HepG2 (cell line): ENCODE measurements around the gene PIN4. TPM values are rescaled to one million over a fixed set of nuclear protein-coding genes. Genes with fewer than 3 reads are reported as not detected.

ENCODE experiments used
- ATAC-seq: fragments of 200-7000 bp; cut with Tn5 transposase; 3 replicates; pipeline ENCODE4 v1.9.1; 2020; ENCODE audit warnings: mild to moderate bottlenecking, moderate library complexity
- BruUV-seq: library from RNA; stranded (reverse); fragments of 400-500 nt; replicated peaks from 2 replicates; lab custom pipeline; 2021; lab: Mats Ljungman, UMichigan
- CTCF ChIA-PET: fragments of 300-600 bp; formaldehyde crosslinking; extraction: SDS; loops from one replicate; lab custom pipeline; 2021; ENCODE audit warnings: low total read pairs, inconsistent platforms, low intra/inter-chr PET ratio; lab: Yijun Ruan, JAX
- POLR2A ChIA-PET: fragments of 350-600 bp; sonication (Branson Sonifier 250); formaldehyde crosslinking; loops from one replicate; lab custom pipeline; 2020; ENCODE audit warnings: antibody characterized with exemption, inconsistent platforms; lab: Yijun Ruan, JAX
- DNase-seq: peaks from one replicate; pipeline ENCODE4 v3.0.0-alpha.2; 2015; ENCODE audit warnings: low spot score
- FAIRE-seq: peaks from 3 replicates; lab custom pipeline; 2011; peaks lifted over from hg19 to GRCh38; lab: Jason Lieb, UNC
- H2AFZ ChIP-seq: one replicate; pipeline ENCODE4 v1.6.1; 2011; ENCODE audit warnings: low read length, inconsistent platforms
- H3K27ac ChIP-seq: fragments of 300-600 bp; 3 replicates; pipeline ENCODE4 v1.8.0; 2011; ENCODE audit warnings: mixed run types, mild to moderate bottlenecking, mixed read lengths, low read length, inconsistent platforms; ENCODE audit not compliant: insufficient read depth; ENCODE audit errors: extremely low read length
- H3K27me3 ChIP-seq, 2 experiments: fragments of 200-600 bp in 1 of 2; 2 replicates in 1 of 2; 3 replicates in 1 of 2; pipeline versions ENCODE4 v1.6.0 to v1.8.0; 2011; ENCODE audit warnings: low read length in 2 of 2, mild to moderate bottlenecking in 2 of 2, moderate library complexity in 2 of 2, inconsistent platforms in 1 of 2; ENCODE audit not compliant: insufficient read depth in 2 of 2, control insufficient read depth in 1 of 2
- H3K36me3 ChIP-seq, 2 experiments: fragments of 200-600 bp in 1 of 2; replicated peaks in 1 of 2; 2 replicates in 1 of 2; 3 replicates in 1 of 2; pipeline versions ENCODE4 v1.5.1 to v1.8.0; 2011; ENCODE audit warnings: low read length in 2 of 2, inconsistent platforms in 1 of 2; ENCODE audit not compliant: insufficient read depth in 2 of 2, control insufficient read depth in 1 of 2
- H3K4me1 ChIP-seq: 2 replicates; pipeline ENCODE4 v1.5.1; 2012; ENCODE audit warnings: low read length, inconsistent platforms; ENCODE audit not compliant: insufficient read depth
- H3K4me2 ChIP-seq: 2 replicates; pipeline ENCODE4 v1.6.0; 2011; ENCODE audit warnings: low read depth, low read length, inconsistent platforms
- H3K4me3 ChIP-seq, 3 experiments: fragments of 200-600 bp in 1 of 3; sonication (generic), shearing (Covaris generic) in 1 of 3; replicated peaks in 1 of 3; 2 replicates each; pipeline ENCODE4 v1.5.1; 2011 to 2016; ENCODE audit warnings: low read length in 3 of 3, inconsistent platforms in 2 of 3, low read depth in 2 of 3, mild to moderate bottlenecking in 2 of 3, control low read depth in 1 of 3, mixed read lengths in 1 of 3; ENCODE audit not compliant: insufficient read depth in 1 of 3
- H3K79me2 ChIP-seq: one replicate; pipeline ENCODE4 v1.6.1; 2011; ENCODE audit warnings: low read length, inconsistent platforms; ENCODE audit not compliant: insufficient read depth
- H3K9ac ChIP-seq: 2 replicates; pipeline ENCODE4 v1.6.0; 2011; ENCODE audit warnings: mild to moderate bottlenecking, low read depth, low read length, inconsistent platforms; ENCODE audit not compliant: insufficient read depth
- H3K9me3 ChIP-seq: 2 replicates; pipeline ENCODE4 v1.5.1; 2012; ENCODE audit warnings: mild to moderate bottlenecking, low read length
- H4K20me1 ChIP-seq: 2 replicates; pipeline ENCODE4 v1.6.0; 2011; ENCODE audit warnings: inconsistent platforms, mild to moderate bottlenecking, low read length, moderate library complexity; ENCODE audit not compliant: insufficient read depth
- DBP ChIP-seq: sonication (generic); formaldehyde crosslinking; IDR thresholded peaks from 2 replicates; pipeline ENCODE4 v1.4.0; 2020; ENCODE audit warnings: missing genetic modification reagents; ENCODE audit errors: not compliant biosample characterization
- EEA1 ChIP-seq: sonication (generic); formaldehyde crosslinking; IDR thresholded peaks from 2 replicates; pipeline ENCODE4 v1.5.1; 2020; ENCODE audit warnings: mild to moderate bottlenecking, missing genetic modification reagents, borderline replicate concordance
- FOSL1 ChIP-seq: sonication (generic); formaldehyde crosslinking; IDR thresholded peaks from 2 replicates; pipeline ENCODE4 v1.9.0; 2021; ENCODE audit warnings: missing genetic modification reagents, borderline replicate concordance
- HIVEP1 ChIP-seq: sonication (generic); formaldehyde crosslinking; IDR thresholded peaks from 2 replicates; pipeline ENCODE4 v1.4.0; 2020; ENCODE audit warnings: mild to moderate bottlenecking, missing genetic modification reagents
- NONO ChIP-seq, 2 experiments: fragments of 450-650 bp in 1 of 2; sonication (generic) in 1 of 2; formaldehyde crosslinking in 1 of 2; IDR thresholded peaks in 1 of 2; conservative IDR thresholded peaks in 1 of 2; 2 replicates each; pipeline versions ENCODE4 v1.6.1 to v1.8.0; 2017 to 2022; ENCODE audit warnings: mild to moderate bottlenecking in 1 of 2, missing genetic modification reagents in 1 of 2, moderate library complexity in 1 of 2
- ZBTB33 ChIP-seq: sonication (generic); formaldehyde crosslinking; IDR thresholded peaks from 2 replicates; pipeline ENCODE4 v1.4.0; 2020; ENCODE audit warnings: missing genetic modification reagents
- ZBTB40 ChIP-seq, 2 experiments: fragments of 450-650 bp in 1 of 2; sonication (generic) in 1 of 2; formaldehyde crosslinking in 1 of 2; IDR thresholded peaks; 2 replicates each; pipeline versions ENCODE4 v1.6.1 to v1.8.0; 2016 to 2022; ENCODE audit warnings: antibody characterized with exemption in 1 of 2, mild to moderate bottlenecking in 1 of 2, missing genetic modification reagents in 1 of 2
- ZNF441 ChIP-seq: sonication (generic); formaldehyde crosslinking; IDR thresholded peaks from 2 replicates; pipeline ENCODE4 v1.7.0; 2021; ENCODE audit warnings: missing genetic modification reagents, borderline replicate concordance
- ZNF652 ChIP-seq: IDR thresholded peaks from 2 replicates; pipeline ENCODE4 v1.6.1; 2016; ENCODE audit warnings: low read depth, borderline replicate concordance
- ZNF709 ChIP-seq: sonication (generic); formaldehyde crosslinking; IDR thresholded peaks from 2 replicates; pipeline ENCODE4 v1.5.0; 2020; ENCODE audit warnings: mild to moderate bottlenecking, missing genetic modification reagents
- ZNF788 ChIP-seq: sonication (generic); formaldehyde crosslinking; IDR thresholded peaks from 2 replicates; pipeline ENCODE4 v1.5.0; 2020; ENCODE audit warnings: mild to moderate bottlenecking, missing genetic modification reagents, borderline replicate concordance
- WGBS: methylation state at CpG from one replicate; pipeline ENCODE4 v1.1.6; 2017; ENCODE audit warnings: low lambda C conversion rate; 5-methylcytosine and 5-hydroxymethylcytosine counted together
- in situ Hi-C: cut with HindIII; loops from 2 replicates; pipeline ENCODE4 v1.10.0; 2017; ENCODE audit warnings: low pct_unique_long_range_greater_than_20kb; ENCODE audit not compliant: extremely low pct_ligation_motif_present
- intact Hi-C: fragments of 100-400 bp; cut with micrococcal nuclease; formaldehyde crosslinking; loops from one replicate; pipeline ENCODE4 v1.10.0; 2022; ENCODE audit not compliant: unreplicated experiment
- polyA plus RNA-seq, 8 experiments: library from polyadenylated mRNA; depleted of rRNA in 3 of 8; stranded (reverse) in 7 of 8; unstranded in 1 of 8; fragments of >200 nt; fragmentation: Illumina TruSeq in 4 of 8; extraction: Trizol in 4 of 8; gene quantifications; 2 replicates each; pipeline versions ENCODE4 v1.2.1 to v1.2.3, GENCODE V29; 2011 to 2016; ENCODE audit warnings: low read depth in 4 of 8, missing spikeins in 1 of 8, mixed read lengths in 1 of 8; ENCODE audit not compliant: insufficient read depth in 1 of 8
- total RNA-seq, 5 experiments: library from RNA; depleted of rRNA; stranded (reverse); fragments of >200 nt; fragmentation: Illumina TruSeq; extraction: Trizol; gene quantifications; 2 replicates each; pipeline ENCODE4 v1.2.3, GENCODE V29; 2016; ENCODE audit warnings: low read depth in 1 of 5

Gene PIN4
- total and polyA plus RNA-seq, 2 of the 13 experiments (the other 11 are each of a cell fraction or from before 2014, with no cell fraction given), result 12.6 to 29.5 TPM

- intact Hi-C loops, result no loop called here
- no TSS peak for BruUV-seq
- Histone ChIP-seq H3K27ac (no peak overlapping the region), H3K4me2 (no peak overlapping the region), H4K20me1 (no peaks in the 10 kb centered on the region), H2AFZ (no peak overlapping the region), H3K79me2 (no peaks in the 10 kb centered on the region), H3K9ac (no peak overlapping the region), H3K4me3 (no peak overlapping the region), H3K9me3 (no peaks in the 10 kb centered on the region), H3K4me1 (no peaks in the 10 kb centered on the region), H3K36me3 (no peaks in the 10 kb centered on the region), H3K27me3 (no peaks in the 10 kb centered on the region)
- FAIRE-seq, result no peak
- POLR2A ChIA-PET, result no interaction called here
- WGBS, result 0% methylated on average over 5 of the region's 11 CpGs
- CTCF ChIA-PET, result no interaction called here
- in situ Hi-C loops, result no loop called here
- no peak for ATAC-seq
- DNase-seq, result no peak
- TF ChIP-seq ZBTB40 (IDR thresholded peaks at IDR 0.05), result no peak
- no peak for TF ChIP-seq ZBTB40 (CRISPR knock-in tag; IDR thresholded peaks at IDR 0.05)
- no peak for TF ChIP-seq EEA1
- no peak for TF ChIP-seq ZNF441 (CRISPR knock-in tag)
- TF ChIP-seq FOSL1, result no peak
- no peak for TF ChIP-seq DBP (CRISPR knock-in tag)
- TF ChIP-seq ZNF652 (CRISPR knock-in tag), result no peak
- no peak for TF ChIP-seq ZNF788
- no peak for TF ChIP-seq ZBTB33 (CRISPR knock-in tag)
- TF ChIP-seq ZNF709 (CRISPR knock-in tag), result no peak
- no peak for TF ChIP-seq HIVEP1 (CRISPR knock-in tag)
- TF ChIP-seq NONO (IDR thresholded peaks at IDR 0.05), result no peak
- no peak for TF ChIP-seq NONO (CRISPR knock-in tag; conservative IDR thresholded peaks at IDR 0.05)
These were observed 38.6 kb upstream of the PIN4 start for GRCh38 chrX:72142794-72143608.
